HG03097 (cell line): ENCODE measurements around the gene SPAG7.
A peak's percentile ranks its signal among the peaks of the same experiment; 100 is the strongest.

Source experiments
- ATAC-seq: cut with Tn5 transposase; IDR thresholded peaks from one replicate; pipeline ENCODE4 v1.9.1; 2021; ENCODE audit not compliant: unreplicated experiment, low FRiP score

The SPAG7 gene

GRCh38 chr17:4951486-4951885 lies 16.1 kb downstream of the SPAG7 start:
- ATAC-seq, result no peak

DNA sequence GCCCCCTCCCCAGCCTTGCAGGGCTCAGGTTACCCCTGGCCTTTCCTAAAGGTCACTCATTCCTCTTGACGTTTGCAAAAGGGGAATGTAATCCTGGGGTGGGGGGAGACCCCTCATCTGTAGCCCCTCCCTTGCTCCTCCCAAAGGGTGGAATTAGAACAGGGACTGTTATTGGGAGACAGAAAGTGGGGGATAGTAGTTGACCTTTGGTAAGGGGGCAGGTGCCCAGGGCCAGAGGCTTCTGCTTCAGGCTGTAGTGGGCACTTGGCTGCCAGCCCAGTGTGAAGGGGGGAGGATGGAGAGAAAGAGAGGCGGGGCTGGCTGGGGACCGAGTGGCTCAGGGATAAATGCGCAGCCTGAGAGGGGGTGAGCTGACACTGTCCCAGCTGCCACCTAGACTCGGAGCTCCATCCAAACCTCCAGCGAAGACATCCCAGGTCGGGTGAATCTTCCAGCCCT lies 16.8 kb downstream of the SPAG7 start, which contains the start of gene ENO3:
Gene ENO3, plus strand, starts transcription at position 374 of the 459 bp plus-strand sequence. CDS start 711 bp downstream, outside the sequence.
- ATAC-seq, result no peak

- ATAC-seq, result no peak
These were observed 17.4 kb downstream of the SPAG7 start for GRCh38 chr17:4950075-4950745.

DNA sequence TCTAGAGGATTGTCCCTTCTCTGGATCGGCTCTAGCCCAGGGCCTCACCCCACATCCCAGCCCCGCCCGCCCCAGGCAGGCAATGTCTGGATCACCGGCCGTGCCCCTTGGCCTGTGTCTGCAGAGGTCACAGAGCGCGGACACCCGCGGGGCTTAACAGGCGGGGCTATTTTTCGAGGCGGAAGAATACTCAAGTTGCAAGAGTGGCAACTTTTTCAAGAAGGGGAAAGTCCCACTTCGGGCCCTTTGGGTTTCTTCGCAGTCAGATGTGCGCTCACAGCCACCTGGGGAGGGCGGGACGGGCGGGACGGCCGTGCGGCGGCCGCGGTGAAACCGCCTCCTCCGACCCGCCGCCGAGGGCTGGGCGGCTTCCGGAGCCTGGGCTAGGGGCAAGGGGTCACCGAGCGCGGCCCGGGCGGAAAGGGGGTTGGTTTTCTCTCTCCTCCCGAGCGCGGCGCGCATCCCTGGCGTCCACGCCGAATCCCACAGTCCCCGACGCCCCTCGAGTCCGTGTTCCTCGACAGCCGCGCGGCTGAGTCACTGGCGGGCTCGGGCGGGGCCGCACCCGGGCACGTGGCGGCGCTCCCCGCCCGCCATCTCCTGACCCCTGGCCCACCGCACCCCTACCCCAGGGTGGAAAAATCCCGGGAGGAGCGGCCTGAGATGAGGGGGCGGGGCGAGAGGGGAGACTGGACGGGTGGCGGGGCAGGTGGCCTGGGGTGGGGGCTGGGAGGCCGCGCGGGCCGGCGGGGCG lies 18.1 kb downstream of the SPAG7 start:
- ATAC-seq, result peak; percentile 27

- ATAC-seq, result peak; percentile 35
These were observed 18.7 kb downstream of the SPAG7 start for GRCh38 chr17:4948931-4949320.

DNA sequence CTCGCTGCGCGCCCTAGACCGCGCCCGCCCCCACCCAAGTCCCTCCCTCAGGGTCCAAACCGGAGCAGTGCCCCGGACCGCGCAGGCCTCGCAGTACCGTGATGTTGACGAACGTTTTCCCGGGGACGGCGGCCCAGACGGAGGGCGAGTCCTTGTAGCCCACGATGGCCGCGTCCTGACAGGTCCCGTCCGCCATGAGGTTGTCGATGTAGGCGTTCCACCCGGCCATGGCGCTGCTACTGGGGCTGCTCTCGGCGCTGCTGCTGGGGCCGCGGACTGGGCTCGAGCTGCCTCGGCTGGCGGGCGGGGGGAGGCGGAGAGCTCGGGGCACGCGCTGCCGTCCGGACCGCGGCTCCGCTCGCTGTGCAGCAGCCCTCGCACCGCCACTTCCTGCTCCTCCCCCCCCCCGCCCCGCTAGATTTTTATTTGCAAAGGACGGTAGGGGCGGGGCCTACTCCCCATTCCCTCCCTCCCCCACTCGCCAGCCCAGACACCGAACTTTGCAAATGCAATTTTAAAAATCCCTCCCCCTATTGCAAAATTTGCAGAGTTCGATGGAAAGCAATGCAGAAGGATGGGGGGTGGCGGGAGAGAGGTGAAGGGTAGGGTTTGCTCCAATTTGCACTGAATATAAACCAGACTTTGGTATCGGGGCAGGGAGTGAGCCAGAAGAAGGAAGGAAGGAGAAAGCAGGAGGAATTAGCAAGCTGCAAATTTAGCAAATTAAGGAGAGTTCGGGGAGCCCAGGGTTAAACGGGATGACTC lies 19.3 kb downstream of the SPAG7 start, which contains the start of gene PFN1:
Gene PFN1, minus strand, starts transcription at position 365 of the 765 bp plus-strand sequence. Its CDS starts 136 bp downstream, at position 229.
- peak; percentile 8 for ATAC-seq

DNA sequence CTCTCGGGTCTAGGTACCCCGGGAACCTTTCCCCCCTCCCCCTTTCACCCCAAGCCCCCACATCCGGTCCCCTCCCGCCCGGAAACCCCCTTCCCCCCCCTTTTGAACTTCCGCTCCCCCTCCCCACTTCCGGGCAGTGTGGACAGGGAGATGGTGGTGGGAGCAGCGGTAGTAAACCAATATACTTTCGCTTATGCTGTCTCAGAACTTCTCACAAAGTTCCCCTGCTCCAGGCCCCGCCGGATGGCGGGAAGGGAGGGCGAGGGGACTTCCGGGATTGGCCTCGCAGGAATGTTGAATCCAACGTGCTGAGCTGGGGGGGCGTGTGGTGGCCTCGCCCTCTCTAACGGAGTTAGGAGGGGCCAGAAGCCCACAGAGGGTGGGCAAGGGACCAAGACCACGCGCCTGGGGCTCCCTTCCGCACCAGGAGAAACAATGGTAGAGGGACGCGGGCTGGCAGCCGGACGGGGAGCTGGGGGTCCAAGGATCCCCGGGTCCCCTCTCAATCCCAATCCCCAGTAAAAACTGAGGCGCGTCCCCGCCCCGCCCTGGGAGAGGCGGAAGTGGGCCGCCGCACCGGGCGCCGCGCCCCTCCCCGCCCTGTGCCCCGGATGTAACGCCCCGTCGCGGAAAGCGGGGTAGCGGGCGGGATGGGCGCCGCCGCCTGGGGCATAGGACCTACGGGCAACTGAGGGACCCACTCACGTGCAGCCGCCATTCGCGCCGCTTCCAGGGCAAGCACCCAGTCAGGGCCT lies 20.0 kb downstream of the SPAG7 start:
- ATAC-seq, result no peak

- ATAC-seq, result no peak
These were observed 20.6 kb downstream of the SPAG7 start for GRCh38 chr17:4947010-4947410.

- ATAC-seq, result no peak
These were observed 21.2 kb downstream of the SPAG7 start for GRCh38 chr17:4946312-4946976.

DNA sequence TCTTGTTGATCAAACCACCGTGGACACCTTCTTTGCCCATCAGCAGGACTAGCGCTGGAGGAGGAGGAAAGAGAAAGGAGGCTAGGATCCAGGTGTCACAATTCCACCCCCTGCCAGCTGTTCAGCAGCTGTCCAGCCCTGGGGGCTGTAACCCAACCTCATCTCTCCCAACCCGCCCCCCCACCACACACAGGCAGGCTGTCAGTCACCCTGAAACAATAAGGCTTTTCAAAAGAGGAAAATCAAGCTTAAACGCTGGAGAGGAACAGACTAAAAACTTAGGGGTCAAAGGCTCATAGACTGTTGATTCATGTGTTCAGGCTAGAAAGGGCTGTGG lies 21.7 kb downstream of the SPAG7 start:
- no peak for ATAC-seq

DNA sequence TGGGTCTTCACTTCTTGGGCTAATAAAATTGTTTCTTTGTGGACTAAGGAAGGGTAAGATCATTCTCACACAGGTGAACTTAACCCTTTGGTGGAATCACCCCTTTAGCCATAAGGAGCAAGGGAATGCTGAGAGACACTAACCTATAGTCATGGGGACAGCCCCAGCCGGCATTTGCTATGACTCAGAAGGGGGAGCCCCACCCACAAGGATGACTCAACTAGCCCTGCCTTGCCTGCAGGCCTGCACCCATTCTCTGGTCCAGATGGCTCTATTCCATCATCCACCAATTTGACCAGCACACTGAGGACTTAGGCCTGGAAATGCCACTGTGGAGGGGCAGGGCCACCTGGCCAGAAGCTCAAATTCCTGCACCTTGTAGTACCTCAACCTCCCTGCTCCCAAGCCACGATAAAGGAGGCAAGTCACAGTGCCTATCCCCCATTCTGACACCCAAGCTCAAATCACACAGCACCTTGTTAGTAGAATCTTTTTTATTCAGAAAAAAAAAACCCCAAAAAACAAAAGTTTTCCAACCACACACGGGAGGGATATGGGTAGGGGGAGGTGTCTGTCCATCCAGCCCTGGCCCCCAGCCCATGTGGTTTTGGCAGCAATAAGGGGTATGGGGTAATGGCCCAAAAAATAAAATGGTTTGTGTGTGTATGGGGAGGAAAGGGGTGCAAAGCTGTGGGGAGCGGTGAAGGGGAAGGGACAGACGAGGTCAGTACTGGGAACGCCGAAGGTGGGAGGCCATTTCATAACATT lies 22.3 kb downstream of the SPAG7 start:
- ATAC-seq, result no peak

DNA sequence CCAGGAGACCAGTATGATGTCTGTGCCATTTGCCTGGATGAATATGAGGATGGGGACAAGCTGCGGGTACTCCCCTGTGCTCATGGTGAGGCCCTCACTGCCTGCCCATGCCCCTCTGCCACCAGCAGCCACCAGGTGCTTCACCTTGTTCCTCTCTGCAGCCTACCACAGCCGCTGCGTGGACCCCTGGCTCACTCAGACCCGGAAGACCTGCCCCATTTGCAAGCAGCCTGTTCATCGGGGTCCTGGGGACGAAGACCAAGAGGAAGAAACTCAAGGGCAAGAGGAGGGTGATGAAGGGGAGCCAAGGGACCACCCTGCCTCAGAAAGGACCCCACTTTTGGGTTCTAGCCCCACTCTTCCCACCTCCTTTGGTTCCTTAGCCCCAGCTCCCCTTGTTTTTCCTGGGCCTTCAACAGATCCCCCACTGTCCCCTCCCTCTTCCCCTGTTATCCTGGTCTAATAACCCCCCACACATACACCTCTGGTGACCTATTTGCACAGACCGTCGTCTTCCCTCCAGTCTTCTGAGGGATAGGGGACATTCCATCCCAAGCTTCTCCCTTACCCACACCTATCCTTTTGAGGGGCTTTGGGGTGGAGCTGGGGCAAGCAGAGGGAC lies 23.0 kb downstream of the SPAG7 start:
- no peak for ATAC-seq

GRCh38 chr17:4944163-4944553 lies 23.5 kb downstream of the SPAG7 start:
- no peak for ATAC-seq

DNA sequence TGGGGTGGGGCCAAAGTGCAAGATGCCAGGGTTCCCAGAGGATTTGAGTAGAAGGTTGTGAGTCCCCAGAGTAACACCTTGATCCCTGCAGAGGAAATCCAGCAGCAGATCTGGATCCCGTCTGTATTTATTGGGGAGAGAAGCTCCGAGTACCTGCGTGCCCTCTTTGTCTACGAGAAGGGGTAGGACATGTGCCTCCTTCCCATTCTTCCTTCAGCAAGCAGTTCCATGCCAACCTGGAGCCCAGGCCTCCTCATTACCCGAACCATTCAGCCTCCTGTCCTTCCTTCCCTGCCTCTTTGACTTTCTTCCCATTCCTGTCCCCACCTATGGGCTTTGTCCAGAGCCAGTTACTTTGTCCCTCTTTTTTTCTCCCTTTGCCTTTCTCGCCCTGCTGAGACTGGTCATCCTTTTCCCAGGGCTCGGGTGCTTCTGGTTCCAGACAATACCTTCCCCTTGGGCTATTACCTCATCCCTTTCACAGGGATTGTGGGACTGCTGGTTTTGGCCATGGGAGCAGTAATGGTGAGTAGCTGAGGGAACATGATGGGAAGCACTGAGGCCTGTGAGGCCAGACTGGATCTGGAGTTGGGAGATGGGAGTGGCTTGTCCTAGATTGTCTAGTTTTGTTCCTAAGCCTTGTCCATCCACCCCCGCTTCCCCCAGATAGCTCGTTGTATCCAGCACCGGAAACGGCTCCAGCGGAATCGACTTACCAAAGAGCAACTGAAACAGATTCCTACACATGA lies 24.7 kb downstream of the SPAG7 start:
- ATAC-seq, result no peak

DNA sequence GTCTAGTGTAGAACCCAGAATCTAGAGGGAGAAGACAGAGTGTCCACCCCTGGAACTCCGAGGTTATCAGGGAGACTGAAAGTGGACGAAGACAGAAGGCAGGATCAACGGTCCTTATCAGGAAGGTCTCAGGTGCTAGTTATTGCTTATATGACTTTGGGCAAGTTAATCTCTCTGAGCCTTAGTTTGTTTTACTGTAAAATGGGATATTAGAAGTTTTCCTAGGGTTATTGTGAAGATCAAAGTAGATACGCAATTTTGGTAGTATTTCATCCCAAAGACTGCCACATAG lies 26.4 kb downstream of the SPAG7 start:
- no peak for ATAC-seq

DNA sequence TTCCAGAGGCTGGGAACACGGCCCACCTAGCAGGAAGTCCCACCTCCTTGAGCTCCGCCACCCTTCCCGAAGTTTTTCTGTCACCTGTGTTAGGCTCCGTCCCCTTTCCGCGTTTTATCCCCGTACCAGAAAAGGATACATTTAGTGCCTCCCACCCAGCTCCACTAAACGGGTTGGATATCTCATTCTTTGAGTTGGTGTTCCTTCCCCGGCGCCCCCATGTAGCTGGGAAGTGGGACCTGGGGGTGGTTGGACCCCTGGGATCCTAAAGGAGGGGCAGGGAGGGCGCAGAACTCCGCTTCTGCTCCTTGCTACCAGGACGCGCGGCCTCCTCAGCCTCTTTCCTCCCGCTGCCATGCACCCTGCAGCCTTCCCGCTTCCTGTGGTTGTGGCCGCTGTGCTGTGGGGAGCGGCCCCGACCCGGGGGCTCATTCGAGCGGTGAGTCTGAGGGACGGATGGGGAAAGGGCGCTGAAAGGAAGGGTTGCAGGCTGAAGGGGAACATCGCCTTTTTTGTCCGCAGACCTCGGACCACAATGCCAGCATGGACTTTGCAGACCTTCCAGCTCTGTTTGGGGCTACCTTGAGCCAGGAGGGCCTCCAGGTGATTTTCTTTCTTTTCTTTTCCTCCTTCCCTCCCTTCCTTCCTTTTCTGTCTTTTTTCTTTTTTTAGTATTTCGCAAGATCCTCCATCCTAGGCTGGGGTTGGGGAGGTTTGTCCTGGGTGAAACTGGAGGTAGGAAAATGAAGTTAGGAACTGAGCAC lies 26.9 kb downstream of the SPAG7 start:
- ATAC-seq, result no peak

DNA sequence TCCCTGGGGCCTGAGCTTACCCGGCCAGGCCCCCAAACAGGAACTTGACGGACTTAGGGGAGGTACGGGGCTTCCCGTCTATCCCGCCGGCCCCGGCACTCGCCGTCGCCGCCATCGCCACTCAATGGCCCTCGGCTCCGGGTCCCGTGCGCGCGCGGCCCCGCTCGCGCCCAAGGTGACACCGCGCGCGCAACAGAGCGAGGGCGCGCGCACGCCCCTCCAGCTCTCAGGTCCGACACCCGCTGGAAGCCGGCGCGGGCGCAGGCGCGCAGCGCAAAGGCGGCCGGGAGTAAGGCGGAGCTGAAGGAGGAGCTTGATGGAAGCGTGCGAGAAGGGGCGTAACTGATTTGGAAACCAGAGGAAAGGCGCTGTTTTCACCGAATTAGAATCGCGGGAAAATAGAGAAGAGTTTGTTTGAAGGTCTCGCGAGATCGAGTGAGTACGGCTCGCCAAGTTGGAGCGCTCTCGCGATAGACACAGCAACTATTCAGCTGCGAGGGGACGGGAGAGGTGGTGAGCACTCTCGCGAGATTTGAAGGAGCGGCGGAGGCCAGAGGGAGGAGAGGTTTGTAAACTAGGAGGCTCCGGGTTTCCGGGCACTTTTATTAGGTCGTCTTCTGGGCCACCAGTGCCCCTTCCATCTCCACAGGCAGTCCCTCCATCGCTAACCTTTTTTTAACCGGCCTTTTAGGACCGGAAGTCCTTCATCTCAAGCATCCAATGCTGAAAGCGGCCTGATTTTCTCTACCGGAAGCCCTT lies 27.6 kb downstream of the SPAG7 start, which contains the start of the genes RNF167 and SLC25A11:
Gene RNF167, plus strand, starts transcription at position 473 of the 759 bp plus-strand sequence. CDS start 642 bp downstream, outside the sequence.
Gene SLC25A11, minus strand, starts transcription at position 251 of the 759 bp plus-strand sequence. Its CDS starts 136 bp downstream, at position 115.
- ATAC-seq, result peak; percentile 66
